BE2C (cell line): Measurements from ENCODE around the gene TRIM73.
"Not testable (repeated sequence)": the region's sequence is repeated elsewhere in the genome, so short reads cannot be mapped to it uniquely, and the experiment has no call there.

Experiments
- DNase-seq: peaks from one replicate; pipeline ENCODE4 v3.0.0-alpha.2; 2020
- H3K27me3 ChIP-seq: fragments of 250-450 bp; sonication (Bioruptor Pico); 2 replicates; pipeline ENCODE4 v1.5.1; 2020; ENCODE audit warnings: mild to moderate bottlenecking
- H3K36me3 ChIP-seq: fragments of 250-450 bp; sonication (Bioruptor Pico); 2 replicates; pipeline ENCODE4 v1.5.1; 2020; ENCODE audit warnings: mild to moderate bottlenecking
- H3K4me1 ChIP-seq: fragments of 250-450 bp; sonication (Bioruptor Pico); 2 replicates; pipeline ENCODE4 v1.5.1; 2020
- H3K4me3 ChIP-seq: 2 replicates; pipeline ENCODE4 v1.5.1; 2011; ENCODE audit warnings: low read depth, low read length
- H3K9me3 ChIP-seq: fragments of 250-450 bp; sonication (Bioruptor Pico); 2 replicates; pipeline ENCODE4 v1.5.1; 2020
- TF ChIP-seq, protein P1 (sequence below): IDR thresholded peaks from 2 replicates; pipeline ENCODE4 v1.5.1; 2012; ENCODE audit warnings: mild to moderate bottlenecking, low read depth, low read length

The TRIM73 gene

DNA sequence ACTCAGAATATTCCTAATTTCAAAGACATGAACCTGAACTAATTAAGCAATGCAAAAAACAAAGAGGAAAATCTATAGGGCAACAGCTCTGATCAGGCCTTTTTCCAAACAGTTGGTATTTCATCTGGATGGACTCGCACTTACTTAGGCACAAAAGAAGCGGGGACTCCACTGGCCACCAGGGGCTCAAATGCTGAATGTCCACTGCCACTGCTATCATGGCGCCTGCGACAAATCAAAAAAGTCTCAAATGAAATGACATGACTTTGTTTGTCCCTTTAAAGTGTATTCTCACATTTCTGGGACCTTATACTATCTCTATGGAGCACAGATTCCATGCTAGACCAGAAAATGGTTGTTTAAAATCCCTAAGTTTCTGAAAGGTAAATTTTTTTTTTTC lies 43.6 kb downstream of the TRIM73 start:
- peaks cover 41% of the 10 kb centered on the region for H3K36me3 ChIP-seq
- H3K4me3 ChIP-seq, H3K27me3 ChIP-seq, H3K4me1 ChIP-seq, DNase-seq, H3K9me3 ChIP-seq: not testable (repeated sequence)
- TF ChIP-seq, protein P1, sequence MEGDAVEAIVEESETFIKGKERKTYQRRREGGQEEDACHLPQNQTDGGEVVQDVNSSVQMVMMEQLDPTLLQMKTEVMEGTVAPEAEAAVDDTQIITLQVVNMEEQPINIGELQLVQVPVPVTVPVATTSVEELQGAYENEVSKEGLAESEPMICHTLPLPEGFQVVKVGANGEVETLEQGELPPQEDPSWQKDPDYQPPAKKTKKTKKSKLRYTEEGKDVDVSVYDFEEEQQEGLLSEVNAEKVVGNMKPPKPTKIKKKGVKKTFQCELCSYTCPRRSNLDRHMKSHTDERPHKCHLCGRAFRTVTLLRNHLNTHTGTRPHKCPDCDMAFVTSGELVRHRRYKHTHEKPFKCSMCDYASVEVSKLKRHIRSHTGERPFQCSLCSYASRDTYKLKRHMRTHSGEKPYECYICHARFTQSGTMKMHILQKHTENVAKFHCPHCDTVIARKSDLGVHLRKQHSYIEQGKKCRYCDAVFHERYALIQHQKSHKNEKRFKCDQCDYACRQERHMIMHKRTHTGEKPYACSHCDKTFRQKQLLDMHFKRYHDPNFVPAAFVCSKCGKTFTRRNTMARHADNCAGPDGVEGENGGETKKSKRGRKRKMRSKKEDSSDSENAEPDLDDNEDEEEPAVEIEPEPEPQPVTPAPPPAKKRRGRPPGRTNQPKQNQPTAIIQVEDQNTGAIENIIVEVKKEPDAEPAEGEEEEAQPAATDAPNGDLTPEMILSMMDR = 0 out of 2 replicates have a peak, but pooled peaks have one; percentile 3

DNA sequence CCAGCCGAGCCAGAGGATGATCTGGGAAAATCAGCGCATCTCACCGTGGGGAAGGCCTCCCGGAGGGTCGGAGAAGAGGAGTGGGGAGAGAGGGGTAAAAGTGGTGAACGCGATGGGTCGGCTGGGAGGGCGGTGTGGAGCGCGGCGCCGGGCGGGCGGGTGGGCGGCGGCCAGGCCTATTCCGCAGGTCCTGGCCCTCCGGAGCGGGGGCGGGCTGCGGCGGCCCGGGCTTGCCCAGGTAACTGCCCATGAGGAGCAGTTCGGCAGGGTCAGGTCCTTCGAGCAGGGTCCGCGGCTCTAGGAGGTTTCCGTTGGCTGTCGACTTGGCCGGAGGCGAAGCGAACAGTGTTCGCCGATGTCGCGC lies 46.7 kb downstream of the TRIM73 start:
- H3K27me3 ChIP-seq, DNase-seq, H3K4me1 ChIP-seq, H3K9me3 ChIP-seq: not testable (repeated sequence)
- Histone ChIP-seq H3K36me3 (peaks cover 20% of the 10 kb centered on the region), H3K4me3 (peak overlapping the region; percentile 49)

DNA sequence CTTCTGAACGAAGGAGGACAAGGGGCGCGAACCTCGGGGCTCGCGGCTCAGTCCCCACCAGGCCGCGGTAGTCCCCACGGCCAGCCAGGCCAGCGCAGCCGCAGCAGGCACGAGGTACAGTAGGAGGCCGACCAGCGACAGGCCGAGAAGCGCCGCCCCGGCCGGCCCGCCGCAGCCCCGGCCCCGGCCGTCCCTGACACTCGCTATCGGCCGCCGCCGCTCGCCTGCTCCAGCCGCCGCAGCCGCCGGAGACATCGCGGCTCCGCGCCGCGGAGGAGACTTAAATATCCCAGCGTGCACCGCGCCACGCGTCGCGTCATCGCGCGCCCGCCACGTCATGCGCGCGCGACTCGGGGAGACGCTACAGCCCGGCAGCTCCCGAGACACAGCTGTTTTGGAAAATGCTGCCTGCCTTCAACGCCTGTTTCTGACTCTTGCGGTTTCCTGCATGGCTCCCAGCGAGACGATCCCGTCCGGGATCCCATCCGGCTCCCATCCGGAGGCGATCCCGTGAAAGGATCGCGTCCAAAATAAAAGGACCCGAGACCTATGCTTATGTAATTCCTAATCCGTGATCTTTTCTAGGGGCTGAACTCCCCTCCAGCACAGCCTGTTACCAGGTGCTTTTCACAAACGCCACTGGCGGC lies 47.2 kb downstream of the TRIM73 start:
- peak overlapping the region; percentile 60 for H3K4me3 ChIP-seq
- H3K27me3 ChIP-seq, H3K9me3 ChIP-seq, DNase-seq, H3K4me1 ChIP-seq: not testable (repeated sequence)
- H3K36me3 ChIP-seq = peaks cover 17% of the 10 kb centered on the region

DNA sequence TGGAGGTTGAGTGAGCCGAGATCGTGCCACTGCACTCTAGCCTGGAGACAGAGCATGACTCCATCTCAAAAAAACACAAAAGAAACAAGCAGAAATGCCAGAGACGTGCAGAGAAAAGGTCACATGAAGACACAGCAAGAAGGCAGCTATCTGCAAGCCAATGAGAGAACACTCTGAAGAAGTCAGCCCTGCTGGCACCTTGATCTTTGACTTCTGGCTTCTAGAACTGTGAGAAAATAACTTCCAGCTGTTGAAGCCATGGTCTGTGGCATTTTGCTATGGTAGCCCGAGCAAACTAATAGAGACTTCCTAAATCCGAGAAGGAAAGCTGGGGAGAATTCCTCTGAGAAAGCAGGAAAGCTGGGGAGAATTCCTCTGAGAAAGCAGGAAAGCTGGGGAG lies 54.5 kb downstream of the TRIM73 start:
- not testable (repeated sequence) for H3K4me3 ChIP-seq, DNase-seq, H3K9me3 ChIP-seq, H3K36me3 ChIP-seq, H3K4me1 ChIP-seq, H3K27me3 ChIP-seq

DNA sequence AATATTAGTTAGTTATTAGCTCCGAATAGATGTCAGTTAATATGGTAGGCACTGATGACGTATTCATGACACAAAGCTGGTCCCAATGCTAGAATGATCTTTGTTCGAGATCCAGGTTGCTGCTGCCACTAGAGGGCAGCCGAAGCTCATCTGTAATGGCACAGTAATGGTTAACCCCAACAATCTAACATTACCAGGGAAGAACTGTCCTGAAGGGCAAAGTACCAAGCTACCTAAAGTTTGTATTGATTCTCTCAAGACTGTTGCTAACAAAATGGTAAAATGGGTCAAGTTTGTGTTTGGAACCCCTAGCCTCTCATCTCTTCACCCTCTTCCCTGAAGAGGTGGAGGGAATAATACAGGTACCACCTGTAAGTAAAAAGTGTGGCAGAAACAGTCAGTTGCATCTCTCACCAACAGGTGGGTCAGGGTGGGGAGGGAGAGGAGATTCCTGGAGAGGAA lies 57.1 kb downstream of the TRIM73 start:
- TF ChIP-seq, protein P1 = peak; percentile 44
- H3K36me3 ChIP-seq, H3K9me3 ChIP-seq, DNase-seq, H3K4me1 ChIP-seq, H3K4me3 ChIP-seq, H3K27me3 ChIP-seq: not testable (repeated sequence)
